ENCODE measurements around the gene DUS4L. TPM values are rescaled to one million over a fixed set of nuclear protein-coding genes. Genes with fewer than 3 reads are reported as not detected.

DUS4L gene
- total and polyA plus RNA-seq, 12 donors, result 4.2 to 12.7 (median 6.8) TPM

GRCh38 chr7:107599262-107599661, 35.5 kb downstream of the DUS4L start:
- intact Hi-C loops (cut with DNase I), result no loop called here
- H3K9me3 ChIP-seq (replicated peaks in 1 of 3), result peaks cover 0 to 7% (median 0%) of the 10 kb centered on the region in 3 donors
- peaks cover 0 to 9% of the 10 kb centered on the region in 2 donors for H3K36me3 ChIP-seq (replicated peaks in 1 of 2)
- no peak for DNase-seq
- H3K4me3 ChIP-seq, result no peak overlapping the region
- no peaks in the 10 kb centered on the region for H3K27me3 ChIP-seq
- peaks cover 0 to 20% of the 10 kb centered on the region in 2 donors for H3K4me1 ChIP-seq (replicated peaks in 1 of 2)
- H3K27ac ChIP-seq, result no peak overlapping the region
- WGBS, 4 donors, result 97 to 100% (median 98%) methylated on average over 1 of the region's 1 CpG
- no peak for TF ChIP-seq CTCF (IDR thresholded peaks at IDR 0.05)
- TF ChIP-seq POLR2A (IDR thresholded peaks at IDR 0.05), result no peak

DNA sequence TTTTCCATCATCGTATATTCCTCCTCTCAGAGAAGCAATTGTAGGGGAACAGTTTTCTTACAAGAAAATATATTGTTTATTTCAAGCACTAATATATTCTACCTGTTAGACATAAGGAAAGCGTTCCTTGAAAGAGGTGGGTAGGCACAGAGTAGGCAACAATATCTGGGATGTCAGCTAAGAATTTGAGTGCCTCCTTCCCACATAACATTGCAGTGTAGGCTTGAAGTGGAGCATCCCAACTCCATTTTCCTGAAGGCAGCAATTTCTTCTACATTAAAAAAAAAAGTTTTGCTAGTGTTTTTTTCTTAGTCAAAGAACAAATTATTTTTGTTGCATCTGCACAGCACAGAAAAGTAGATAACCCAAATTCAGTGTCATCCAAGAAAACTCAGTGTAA, 37.0 kb downstream of the DUS4L start:
- intact Hi-C loops (cut with DNase I), result no loop called here
- Histone ChIP-seq H3K9me3 (replicated peaks in 1 of 3) (peaks cover 0 to 5% (median 0%) of the 10 kb centered on the region in 3 donors), H3K27me3 (no peaks in the 10 kb centered on the region), H3K4me1 (replicated peaks in 1 of 2) (peaks cover 0 to 9% of the 10 kb centered on the region in 2 donors), H3K4me3 (no peak overlapping the region), H3K27ac (no peak overlapping the region), H3K36me3 (replicated peaks in 1 of 2) (peaks cover 0 to 9% of the 10 kb centered on the region in 2 donors)
- TF ChIP-seq POLR2A (IDR thresholded peaks at IDR 0.05) (no peak), CTCF (IDR thresholded peaks at IDR 0.05) (no peak)
- no peak for DNase-seq
- 80 to 87% (median 83%) methylated on average over 2 of the region's 2 CpGs for WGBS, 4 donors

DNA sequence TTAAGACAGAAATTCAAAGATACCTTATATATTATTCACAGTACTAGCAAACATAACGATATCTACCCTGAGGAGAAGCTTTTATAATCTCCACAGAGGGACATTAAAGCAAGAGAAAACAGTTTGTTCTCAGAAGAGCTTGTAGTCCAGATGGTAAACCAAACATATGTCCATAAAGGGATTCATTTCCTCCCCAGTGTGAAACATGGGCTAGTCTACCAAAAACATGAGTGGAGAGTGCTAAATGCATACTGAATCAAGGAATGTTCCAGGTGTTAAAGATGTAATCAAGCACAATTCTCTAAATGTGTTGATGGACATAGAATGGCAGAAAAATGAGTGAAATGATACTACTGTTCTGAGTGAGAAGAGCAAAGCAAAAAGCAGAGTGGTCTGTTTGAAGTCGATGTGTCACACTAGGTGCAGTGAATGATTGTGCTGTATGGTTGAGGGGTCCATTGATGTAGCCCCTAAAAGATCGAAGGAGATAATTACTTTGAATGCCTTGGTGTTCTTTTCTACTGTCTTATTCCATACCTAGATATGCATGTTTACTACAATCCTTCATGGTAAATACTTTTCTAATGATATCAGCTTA, 41.5 kb downstream of the DUS4L start:
- H3K9me3 ChIP-seq (replicated peaks in 1 of 3), result no peaks in the 10 kb centered on the region
- intact Hi-C loops (cut with DNase I), result no loop called here
- peaks cover 0 to 9% of the 10 kb centered on the region in 2 donors for H3K36me3 ChIP-seq (replicated peaks in 1 of 2)
- no peak for DNase-seq
- 92 to 96% (median 95%) methylated on average over 3 of the region's 3 CpGs for WGBS, 4 donors
- H3K27ac ChIP-seq, result no peak overlapping the region
- no peak for TF ChIP-seq POLR2A (IDR thresholded peaks at IDR 0.05)
- TF ChIP-seq CTCF (IDR thresholded peaks at IDR 0.05), result no peak
- H3K4me1 ChIP-seq (replicated peaks in 1 of 2), result peaks cover 0 to 8% of the 10 kb centered on the region in 2 donors
- H3K27me3 ChIP-seq, result no peaks in the 10 kb centered on the region
- no peak overlapping the region for H3K4me3 ChIP-seq

DNA sequence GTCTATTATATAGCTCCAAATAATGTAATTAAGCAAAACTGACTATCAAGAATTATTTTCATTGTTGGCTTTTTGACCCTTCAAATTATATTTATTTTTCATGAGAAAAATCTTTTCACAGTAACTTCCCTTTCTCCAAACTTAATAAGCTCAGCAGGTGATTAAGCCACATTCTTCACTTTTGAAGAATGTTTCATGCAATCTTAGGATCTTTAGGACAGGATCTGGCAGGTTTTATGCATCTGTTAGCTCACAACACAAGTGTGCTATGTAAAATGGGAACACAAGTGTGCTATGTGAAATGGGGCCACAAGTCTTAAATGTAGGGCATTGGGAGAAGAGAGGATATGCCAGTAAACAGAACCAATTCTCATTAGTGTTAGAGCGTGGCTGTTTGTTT, 42.5 kb downstream of the DUS4L start:
- intact Hi-C loops (cut with DNase I), result no loop called here

More for the DNA sequence above, 42.5 kb downstream of the DUS4L start:
- peaks cover 0 to 5% of the 10 kb centered on the region in 2 donors for H3K36me3 ChIP-seq (replicated peaks in 1 of 2)
- no peak overlapping the region for H3K27ac ChIP-seq
- no peaks in the 10 kb centered on the region for H3K9me3 ChIP-seq (replicated peaks in 1 of 3)
- peaks cover 0 to 13% of the 10 kb centered on the region in 2 donors for H3K4me1 ChIP-seq (replicated peaks in 1 of 2)
- no peaks in the 10 kb centered on the region for H3K27me3 ChIP-seq
- TF ChIP-seq CTCF (IDR thresholded peaks at IDR 0.05) (no peak), POLR2A (IDR thresholded peaks at IDR 0.05) (no peak)
- no peak overlapping the region for H3K4me3 ChIP-seq
- 96 to 100% (median 97%) methylated on average over 1 of the region's 1 CpG for WGBS, 4 donors
- DNase-seq, result no peak

Measured in adrenal gland (tissue), 12 donors.